T47D (cell line): Measurements from ENCODE around the gene KLHL29.
"Not testable (repeated sequence)": the region's sequence is repeated elsewhere in the genome, so short reads cannot be mapped to it uniquely, and the experiment has no call there.

Source experiments
- DNase-seq, 2 experiments: peaks; one replicate each; pipeline versions ENCODE4 v3.0.0 to v3.0.0-alpha.2; 2011 to 2012; ENCODE audit warnings: low read depth in 1 of 2, low spot score in 1 of 2
- JUND ChIP-seq: IDR thresholded peaks from 2 replicates; pipeline ENCODE4 v1.6.1; 2012; ENCODE audit warnings: low read depth
- in situ Hi-C: cut with HindIII; loops from 2 replicates; pipeline ENCODE4 v1.10.0; 2016; ENCODE audit warnings: low sequenced_read_pairs, low pct_unique_long_range_greater_than_20kb

KLHL29 gene

DNA sequence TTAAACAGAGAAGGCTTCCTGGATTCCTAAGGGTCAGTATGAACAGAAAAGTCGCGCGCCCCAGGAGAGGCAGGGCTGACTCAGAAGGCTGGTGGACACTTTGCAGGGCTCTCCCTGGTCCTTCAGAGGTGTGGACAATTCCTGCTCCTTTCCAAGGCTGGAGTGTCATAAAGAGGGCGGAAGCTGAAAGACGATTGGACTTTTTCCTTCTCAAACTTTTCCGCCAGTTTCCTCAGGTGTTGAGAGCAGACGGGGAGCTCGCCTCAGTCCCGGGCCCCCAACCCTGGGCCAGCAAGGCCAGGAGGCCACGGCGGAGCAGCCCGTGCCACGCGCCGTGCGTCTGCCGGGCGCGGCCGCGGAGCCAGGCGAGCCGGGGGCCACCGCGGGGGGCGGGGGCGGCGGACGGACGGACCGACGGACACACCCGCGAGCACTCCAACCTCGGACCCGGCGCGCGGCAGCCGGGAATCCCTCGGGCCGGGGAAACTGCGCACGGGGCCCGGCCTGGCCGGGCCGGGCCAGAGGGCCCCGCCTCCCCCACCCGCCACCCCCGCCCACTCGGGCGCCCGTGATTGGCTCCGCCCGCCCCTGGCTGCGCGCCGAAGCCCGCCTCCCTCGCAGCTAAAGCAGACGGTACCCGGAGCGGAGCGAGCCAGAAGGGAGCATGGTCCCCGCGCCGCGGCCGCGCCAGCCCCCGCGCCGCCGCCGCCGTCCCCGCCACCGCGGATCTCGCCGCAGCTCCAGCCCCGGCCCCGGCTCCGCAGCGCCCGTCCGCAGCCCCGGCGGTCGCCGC lies at the start of gene KLHL29:
Gene KLHL29 (plus strand): TSS at position 629 of the 793 bp plus-strand sequence. CDS start 177,018 bp downstream, outside the sequence.
- TF ChIP-seq JUND = no peak
- in situ Hi-C loops = no loop called here
- DNase-seq = no peak

DNA sequence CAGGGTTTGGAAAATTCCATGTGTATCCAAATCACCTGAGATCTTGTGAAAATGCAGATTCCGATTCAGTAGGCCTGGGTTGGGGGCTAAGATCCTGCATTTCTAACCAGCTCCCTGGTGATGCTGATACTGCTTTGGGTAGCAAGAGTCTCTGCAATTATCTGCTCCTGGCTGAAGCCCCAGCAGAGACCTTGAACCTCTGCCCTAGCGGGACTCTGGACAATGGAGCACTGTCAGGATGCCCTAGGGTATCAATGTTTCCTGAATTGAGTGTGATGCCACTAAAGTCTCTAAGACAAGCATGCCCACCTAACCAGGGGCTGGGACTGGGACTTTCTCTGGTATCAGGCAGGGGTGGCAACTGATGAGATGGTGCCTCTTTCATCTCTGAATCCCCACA lies 49.4 kb upstream of the KLHL29 start:
- no peak for TF ChIP-seq JUND
- DNase-seq = no peak

DNA sequence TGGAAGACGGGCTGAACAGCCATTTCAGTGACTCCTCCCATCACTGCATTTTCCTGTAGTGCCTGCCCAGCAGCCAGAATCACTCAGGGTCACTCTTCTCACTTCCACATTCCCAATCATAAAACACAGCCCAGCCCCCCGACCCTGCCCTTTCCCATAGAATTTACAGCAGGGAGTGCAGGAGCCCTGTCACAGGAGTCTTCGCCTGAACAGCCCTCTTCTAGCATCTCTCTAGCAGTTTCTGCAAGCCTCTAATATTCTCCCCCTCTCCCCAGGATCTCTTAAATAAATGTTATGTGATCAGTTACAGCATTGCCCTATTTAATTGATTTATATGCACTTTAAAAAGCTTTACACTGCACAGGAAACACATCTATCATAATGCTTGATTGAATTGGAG lies 42.9 kb upstream of the KLHL29 start:
- no peak for TF ChIP-seq JUND
- in situ Hi-C loops = no loop called here
- no peak for DNase-seq

More for the DNA sequence above, 49.4 kb upstream of the KLHL29 start:
- in situ Hi-C loops = no loop called here

DNA sequence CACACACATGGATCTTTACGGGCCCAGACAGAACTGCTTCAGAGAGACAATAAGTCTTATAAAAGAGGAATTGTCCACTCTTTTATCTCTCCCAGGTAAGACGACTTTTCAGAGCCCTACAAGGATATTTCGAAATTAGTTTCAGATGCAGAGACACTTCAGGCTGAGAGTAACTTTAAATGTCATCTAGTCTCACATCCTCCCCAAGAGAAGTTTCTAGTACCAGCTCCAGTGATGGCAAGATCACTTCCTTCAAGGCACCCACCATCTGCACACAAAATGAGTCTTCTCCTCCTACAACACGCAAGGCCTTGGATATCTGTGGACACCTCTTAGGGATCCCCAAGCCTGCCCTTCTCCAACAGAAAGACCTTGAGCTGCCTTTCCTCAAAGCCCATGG lies 39.0 kb upstream of the KLHL29 start:
- DNase-seq = no peak

DNA sequence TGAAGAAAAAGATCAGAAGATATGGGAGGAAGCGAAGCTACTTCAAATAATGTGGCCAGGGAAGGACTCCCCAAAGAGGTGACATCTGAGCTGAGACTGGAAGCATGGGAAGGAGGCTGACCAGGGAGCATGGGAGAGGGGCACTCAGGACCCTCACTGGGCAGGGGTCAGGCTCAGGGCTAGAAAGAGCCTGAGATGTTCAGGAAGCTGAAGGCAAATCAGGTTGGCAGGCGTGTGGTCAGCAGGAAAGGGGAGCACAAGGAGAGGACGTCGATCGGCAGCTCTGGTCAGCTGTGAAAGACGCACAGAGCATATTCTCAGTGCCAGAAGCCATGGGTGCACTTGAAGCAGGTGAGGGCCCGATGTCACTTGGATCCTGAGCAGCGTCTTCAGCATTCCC lies 38.2 kb upstream of the KLHL29 start:
- no peak for DNase-seq
- no peak for TF ChIP-seq JUND
- in situ Hi-C loops = no loop called here

More for the DNA sequence above, 39.0 kb upstream of the KLHL29 start:
- in situ Hi-C loops = no loop called here
- TF ChIP-seq JUND = no peak

DNA sequence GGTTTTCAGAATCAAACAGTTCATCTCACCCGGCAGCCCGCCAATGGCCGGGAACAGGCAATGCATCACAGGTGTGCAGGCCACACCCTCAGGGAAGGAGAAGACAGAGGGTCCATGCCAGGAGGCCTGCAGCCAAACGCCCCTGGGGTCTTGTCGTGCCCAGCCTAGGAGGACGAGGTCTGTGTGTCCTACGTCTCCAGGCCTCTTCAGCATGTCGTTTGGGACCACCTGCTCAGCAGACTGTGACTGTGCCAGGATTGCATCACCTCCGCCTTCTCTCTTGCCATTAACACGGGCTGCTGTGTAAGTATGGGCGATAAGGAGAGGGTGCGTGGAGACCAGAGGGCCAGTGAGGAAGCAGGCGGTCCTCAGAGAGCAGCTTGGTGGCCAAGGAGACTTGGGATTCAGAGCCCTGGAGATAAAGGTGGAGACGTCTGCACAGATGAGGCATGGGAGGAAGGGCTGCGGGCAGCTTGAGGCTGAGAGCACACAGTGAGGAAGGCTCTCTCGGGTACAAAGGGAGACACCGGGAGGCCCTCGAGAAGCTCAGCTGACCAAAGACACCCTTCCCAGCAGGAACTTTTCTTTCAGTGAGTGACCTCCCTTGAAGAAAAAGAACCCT lies 37.4 kb upstream of the KLHL29 start:
- in situ Hi-C loops = no loop called here
- DNase-seq = no peak
- no peak for TF ChIP-seq JUND

DNA sequence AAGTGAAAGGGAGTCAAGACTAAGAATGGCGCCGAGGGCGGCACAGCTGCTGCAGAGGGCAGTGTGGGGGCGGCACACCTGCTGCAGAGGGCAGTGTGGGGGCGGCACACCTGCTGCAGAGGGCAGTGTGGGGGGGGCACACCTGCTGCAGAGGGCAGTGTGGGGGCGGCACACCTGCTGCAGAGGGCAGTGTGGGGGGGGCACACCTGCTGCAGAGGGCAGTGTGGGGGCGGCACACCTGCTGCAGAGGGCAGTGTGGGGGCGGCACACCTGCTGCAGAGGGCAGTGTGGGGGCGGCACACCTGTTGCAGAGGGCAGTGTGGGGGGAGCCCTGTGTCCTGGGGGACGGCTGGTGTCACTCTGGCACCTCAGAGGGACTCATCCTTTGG lies 36.9 kb upstream of the KLHL29 start:
- DNase-seq, in situ Hi-C loops: not testable (repeated sequence)

DNA sequence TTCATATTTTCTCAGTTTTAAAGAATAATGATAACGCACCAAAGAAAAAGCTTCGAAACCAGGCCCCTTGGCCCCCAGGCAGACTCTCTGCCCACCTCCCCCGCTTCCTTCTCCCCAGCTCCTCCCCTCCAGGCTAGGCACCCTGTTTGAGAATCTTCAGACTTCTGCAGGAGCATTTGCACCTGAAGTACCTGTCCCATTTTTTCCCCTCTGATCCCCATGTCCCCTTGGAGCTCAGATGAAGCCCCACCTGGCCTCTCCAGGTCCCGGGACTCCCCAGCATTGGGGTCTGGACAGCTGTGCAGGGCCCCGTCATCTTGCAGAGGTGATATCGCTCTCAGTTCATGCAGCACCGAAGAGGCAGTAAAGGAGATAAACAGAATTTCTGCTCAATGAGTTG lies 35.5 kb upstream of the KLHL29 start:
- no peak for TF ChIP-seq JUND
- in situ Hi-C loops = no loop called here
- DNase-seq = no peak

DNA sequence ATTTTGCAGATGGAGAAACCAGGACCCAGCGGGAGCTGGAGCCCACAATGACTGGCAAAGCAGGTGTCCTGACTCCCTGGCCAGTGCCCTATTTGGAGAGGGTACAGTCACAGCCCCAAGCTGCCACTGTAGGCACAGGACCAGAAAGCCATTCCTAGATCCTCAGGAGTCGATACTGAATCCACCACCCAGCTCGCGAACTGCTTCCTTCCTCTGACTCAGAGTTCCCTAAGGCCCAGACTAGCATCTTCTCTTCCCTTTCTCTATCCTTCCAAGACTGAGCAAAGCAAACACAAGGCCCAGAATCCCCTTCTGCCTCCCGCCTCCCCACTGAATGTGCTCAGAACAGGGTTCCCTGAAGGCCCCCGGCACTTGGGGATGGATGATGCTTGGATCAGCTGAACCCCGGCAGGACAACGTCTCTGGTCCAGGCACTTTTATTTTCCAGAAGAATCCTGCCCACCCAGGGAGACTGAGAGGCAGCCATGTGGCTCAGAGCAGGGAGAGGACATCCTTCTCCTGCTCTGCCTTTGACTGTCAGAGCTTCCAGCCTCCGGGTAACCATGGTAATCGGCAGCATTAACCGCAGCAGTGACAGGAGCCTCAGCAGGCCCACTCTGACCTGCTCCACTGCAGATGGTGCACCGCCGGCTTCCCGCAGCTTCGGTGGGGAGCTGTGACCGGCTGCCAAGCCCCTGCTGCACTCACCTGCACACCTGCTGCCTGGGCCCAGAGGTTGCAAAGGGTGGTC lies 34.8 kb upstream of the KLHL29 start:
- in situ Hi-C loops = no loop called here
- no peak for TF ChIP-seq JUND
- no peak for DNase-seq

DNA sequence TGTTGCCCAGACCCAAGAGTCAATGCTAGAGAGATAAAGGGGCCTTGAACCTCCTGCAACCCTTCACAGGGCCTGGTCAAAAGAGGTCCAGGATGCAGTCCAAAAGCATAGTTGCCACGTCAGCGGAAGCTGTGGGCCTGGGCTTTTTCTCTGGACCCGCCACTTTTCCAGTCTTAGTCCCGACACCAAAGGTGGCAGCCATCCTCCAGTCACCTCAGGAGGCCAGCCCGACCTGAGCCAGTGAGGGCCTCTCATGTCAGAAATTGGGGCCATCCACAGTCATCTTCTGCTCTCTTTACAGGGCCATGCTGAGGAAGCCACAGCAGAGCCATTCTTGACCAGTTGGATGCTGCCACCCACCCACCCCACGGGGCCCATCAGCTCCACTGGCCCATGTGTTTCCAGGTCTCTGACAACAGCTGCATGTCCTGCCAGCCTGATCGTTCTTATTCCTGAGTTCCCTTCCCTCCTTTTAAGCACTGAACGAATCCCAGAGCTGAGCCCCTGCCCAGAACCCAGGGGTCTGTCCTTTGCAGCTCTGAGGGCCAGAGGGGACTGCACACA lies 34.1 kb upstream of the KLHL29 start:
- no peak for TF ChIP-seq JUND
- no peak for DNase-seq
- in situ Hi-C loops = no loop called here

DNA sequence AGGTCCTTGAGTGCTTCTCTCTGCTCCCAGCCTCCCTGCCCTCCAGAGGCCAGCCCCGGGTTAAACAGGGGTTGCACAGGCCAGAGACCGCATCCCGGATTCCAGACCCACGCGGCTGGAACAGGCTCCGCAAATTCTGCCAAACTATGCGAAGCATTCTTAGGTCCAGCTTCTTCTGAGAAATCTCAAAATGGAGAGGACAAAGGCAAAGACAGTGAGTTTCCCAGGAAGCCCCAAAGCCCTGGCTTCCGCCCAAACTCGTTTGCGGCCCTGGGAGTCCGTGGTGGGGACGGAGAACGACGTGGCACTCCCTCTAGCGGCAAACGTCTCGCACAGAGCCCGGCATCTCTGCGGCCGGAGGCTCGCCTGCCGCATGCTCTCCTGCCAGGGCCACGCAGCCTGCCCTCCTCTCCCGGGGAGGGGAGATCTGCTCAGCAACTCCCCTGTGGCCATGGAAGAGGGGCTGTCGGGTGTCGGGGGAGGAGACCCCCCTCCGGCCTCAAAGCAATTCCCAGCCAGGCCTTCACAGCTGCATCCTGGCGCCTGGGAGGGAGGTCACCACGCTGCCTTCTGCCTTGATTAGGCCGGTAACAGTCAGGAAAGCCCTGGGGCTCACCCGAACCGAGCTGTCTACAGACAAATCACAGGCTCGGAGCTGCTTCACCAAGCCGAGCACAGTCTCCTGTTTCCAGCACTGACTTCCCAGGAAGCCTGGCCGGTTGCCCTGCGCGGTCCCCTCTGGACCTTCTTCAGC lies 33.4 kb upstream of the KLHL29 start:
- TF ChIP-seq JUND = no peak
- DNase-seq = peak; percentile 65 to 68
- in situ Hi-C loops = no loop called here

DNA sequence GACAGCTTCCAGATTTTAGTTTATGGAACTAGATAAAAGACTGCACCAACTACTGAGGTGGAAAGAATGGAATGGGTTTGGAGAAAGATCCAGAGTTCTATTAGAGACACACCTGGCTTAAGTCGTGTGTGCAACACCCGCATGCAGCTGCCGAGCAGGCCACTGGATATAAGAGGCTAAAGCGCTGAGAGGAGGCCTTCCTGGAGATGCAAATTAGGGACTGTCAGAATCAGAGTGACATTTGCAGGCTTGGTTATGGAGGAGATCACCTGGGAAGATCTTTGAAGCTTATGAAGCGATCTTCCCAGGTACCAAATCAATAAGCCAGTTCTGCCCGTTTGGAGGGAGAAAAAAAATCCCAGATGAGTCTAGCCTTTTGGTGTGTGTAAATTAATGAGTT lies 30.4 kb upstream of the KLHL29 start:
- DNase-seq = no peak
- in situ Hi-C loops = no loop called here
- TF ChIP-seq JUND = no peak

DNA sequence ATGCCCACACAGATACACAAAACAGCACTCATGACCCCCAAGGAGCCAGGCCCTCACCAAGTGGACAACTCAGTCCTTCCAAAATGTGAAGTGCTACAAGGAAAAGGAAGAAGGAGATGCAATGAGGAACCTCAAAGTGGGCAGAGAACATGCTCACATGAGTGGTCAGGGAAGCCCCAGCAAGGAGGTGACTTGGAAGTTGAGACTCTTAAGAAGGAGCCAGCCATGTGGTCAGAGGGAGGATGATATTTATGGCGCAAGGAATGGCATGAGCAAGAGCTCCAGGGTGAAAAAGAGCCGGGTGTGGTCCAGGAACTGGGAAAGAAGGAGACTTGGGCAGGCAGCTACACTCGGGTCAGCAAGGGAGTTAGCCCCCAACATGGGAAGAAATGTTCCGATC lies 30.0 kb upstream of the KLHL29 start:
- no peak for TF ChIP-seq JUND
- in situ Hi-C loops = no loop called here
- DNase-seq = no peak
